Duodenal mucosa (tissue), 2 donors: ENCODE data around the gene RSL24D1.

Experiments used
- H3K27ac ChIP-seq: one replicate; pipeline ENCODE4 v1.7.0; 2013; ENCODE audit warnings: low read depth, low read length
- H3K27me3 ChIP-seq, 2 donors: one replicate each; pipeline ENCODE4 v1.7.0; 2013; ENCODE audit warnings: low read length in 2 of 2, control low read depth in 1 of 2; ENCODE audit not compliant: insufficient read depth in 2 of 2, control insufficient read depth in 1 of 2
- H3K36me3 ChIP-seq, 2 donors: one replicate each; pipeline ENCODE4 v1.7.0; 2013; ENCODE audit warnings: low read length in 2 of 2, control low read depth in 1 of 2; ENCODE audit not compliant: insufficient read depth in 2 of 2, control insufficient read depth in 1 of 2
- H3K4me1 ChIP-seq, 2 donors: one replicate each; pipeline ENCODE4 v1.7.0; 2013; ENCODE audit warnings: low read length in 2 of 2, control low read depth in 1 of 2; ENCODE audit not compliant: insufficient read depth in 2 of 2, control insufficient read depth in 1 of 2
- H3K4me3 ChIP-seq, 2 donors: one replicate each; pipeline ENCODE4 v1.7.0; 2013; ENCODE audit warnings: low read length in 2 of 2, low read depth in 1 of 2
- H3K9ac ChIP-seq, 2 donors: one replicate each; pipeline ENCODE4 v1.7.0; 2013; ENCODE audit warnings: low read length in 2 of 2, low read depth in 1 of 2
- H3K9me3 ChIP-seq, 2 donors: one replicate each; pipeline ENCODE4 v1.7.0; 2013; ENCODE audit warnings: low read length in 2 of 2, control low read depth in 1 of 2; ENCODE audit not compliant: control insufficient read depth in 1 of 2

Gene RSL24D1

GRCh38 chr15:55218056-55218455 is 21.3 kb upstream of the RSL24D1 start:
- Histone ChIP-seq H3K9ac (no peak overlapping the region), H3K4me1 (peaks cover 6 to 19% of the 10 kb centered on the region in 2 donors), H3K27me3 (no peaks in the 10 kb centered on the region), H3K4me3 (no peak overlapping the region), H3K9me3 (no peaks in the 10 kb centered on the region), H3K36me3 (peaks cover 0 to 12% of the 10 kb centered on the region in 2 donors), H3K27ac (no peak overlapping the region)

- no peak overlapping the region for H3K4me3 ChIP-seq
- no peaks in the 10 kb centered on the region for H3K27me3 ChIP-seq
- no peak overlapping the region for H3K27ac ChIP-seq
- no peaks in the 10 kb centered on the region for H3K4me1 ChIP-seq
- H3K9me3 ChIP-seq: no peaks in the 10 kb centered on the region
- H3K9ac ChIP-seq: no peak overlapping the region
- peaks cover 5 to 6% of the 10 kb centered on the region in 2 donors for H3K36me3 ChIP-seq
Observed at GRCh38 chr15:55204464-55204863, 7.7 kb upstream of the RSL24D1 start.

- Histone ChIP-seq H3K27ac (no peak overlapping the region), H3K4me3 (no peak overlapping the region), H3K4me1 (peaks cover 5 to 6% of the 10 kb centered on the region in 2 donors), H3K36me3 (peaks cover 5 to 6% of the 10 kb centered on the region in 2 donors), H3K27me3 (no peaks in the 10 kb centered on the region), H3K9me3 (no peaks in the 10 kb centered on the region), H3K9ac (no peak overlapping the region)
Observed at GRCh38 chr15:55202206-55202605, 5.5 kb upstream of the RSL24D1 start.

GRCh38 chr15:55198706-55199105 is 2.0 kb upstream of the RSL24D1 start:
- Histone ChIP-seq H3K27me3 (no peaks in the 10 kb centered on the region), H3K36me3 (no peaks in the 10 kb centered on the region), H3K9ac (no peak overlapping the region), H3K9me3 (no peaks in the 10 kb centered on the region), H3K4me3 (no peak overlapping the region), H3K27ac (no peak overlapping the region), H3K4me1 (peaks cover 27% of the 10 kb centered on the region in 2 donors)

GRCh38 chr15:55197719-55198118 is 978 bp upstream of the RSL24D1 start:
- Histone ChIP-seq H3K9me3 (no peaks in the 10 kb centered on the region), H3K4me3 (peak overlapping the region; percentile 74 to 97), H3K4me1 (peaks cover 27% of the 10 kb centered on the region in 2 donors), H3K9ac (peak overlapping the region; percentile 85 to 87), H3K36me3 (peaks cover 0 to under 1% of the 10 kb centered on the region in 2 donors), H3K27me3 (no peaks in the 10 kb centered on the region), H3K27ac (no peak overlapping the region)

GRCh38 chr15:55197362-55197705 is 593 bp upstream of the RSL24D1 start:
- H3K27me3 ChIP-seq: no peaks in the 10 kb centered on the region
- H3K27ac ChIP-seq: peak overlapping the region; percentile 78
- no peaks in the 10 kb centered on the region for H3K9me3 ChIP-seq
- H3K36me3 ChIP-seq: peaks cover under 1 to 5% of the 10 kb centered on the region in 2 donors
- peak overlapping the region; percentile 74 to 97 for H3K4me3 ChIP-seq
- H3K9ac ChIP-seq: peak overlapping the region; percentile 85 to 87
- H3K4me1 ChIP-seq: peaks cover 27% of the 10 kb centered on the region in 2 donors

GRCh38 chr15:55195996-55196395 is 745 bp downstream of the RSL24D1 start:
- H3K9ac ChIP-seq: peak overlapping the region; percentile 87 to 92
- peak overlapping the region; percentile 78 for H3K27ac ChIP-seq
- H3K27me3 ChIP-seq: no peaks in the 10 kb centered on the region
- peaks cover 4 to 18% of the 10 kb centered on the region in 2 donors for H3K36me3 ChIP-seq
- H3K9me3 ChIP-seq: no peaks in the 10 kb centered on the region
- H3K4me1 ChIP-seq: peaks cover 27% of the 10 kb centered on the region in 2 donors
- peak overlapping the region; percentile 74 to 97 for H3K4me3 ChIP-seq

- no peaks in the 10 kb centered on the region for H3K27me3 ChIP-seq
- no peak overlapping the region for H3K4me3 ChIP-seq
- H3K27ac ChIP-seq: no peak overlapping the region
- H3K9me3 ChIP-seq: no peaks in the 10 kb centered on the region
- H3K36me3 ChIP-seq: peaks cover 5 to 30% of the 10 kb centered on the region in 2 donors
- peaks cover 27% of the 10 kb centered on the region in 2 donors for H3K4me1 ChIP-seq
- H3K9ac ChIP-seq: no peak overlapping the region
Observed at GRCh38 chr15:55194256-55194655, 2.5 kb downstream of the RSL24D1 start.

- Histone ChIP-seq H3K27ac (no peak overlapping the region), H3K9ac (no peak overlapping the region), H3K27me3 (no peaks in the 10 kb centered on the region), H3K4me3 (no peak overlapping the region), H3K36me3 (peaks cover 18 to 63% of the 10 kb centered on the region in 2 donors), H3K9me3 (no peaks in the 10 kb centered on the region), H3K4me1 (no peaks in the 10 kb centered on the region)
Observed at GRCh38 chr15:55186331-55186730, 10.4 kb downstream of the RSL24D1 start.

GRCh38 chr15:55183679-55184078 is 13.1 kb downstream of the RSL24D1 start:
- Histone ChIP-seq H3K36me3 (peaks cover 18 to 65% of the 10 kb centered on the region in 2 donors), H3K27ac (no peak overlapping the region), H3K9me3 (no peaks in the 10 kb centered on the region), H3K4me3 (no peak overlapping the region), H3K9ac (no peak overlapping the region), H3K4me1 (no peaks in the 10 kb centered on the region), H3K27me3 (no peaks in the 10 kb centered on the region)

GRCh38 chr15:55179141-55179540 is 17.6 kb downstream of the RSL24D1 start:
- Histone ChIP-seq H3K4me1 (no peaks in the 10 kb centered on the region), H3K4me3 (no peak overlapping the region), H3K27me3 (no peaks in the 10 kb centered on the region), H3K9ac (no peak overlapping the region), H3K36me3 (peaks cover 12 to 53% of the 10 kb centered on the region in 2 donors), H3K27ac (no peak overlapping the region), H3K9me3 (no peaks in the 10 kb centered on the region)
